ENCODE data around the gene ARFIP2. TPM values are rescaled to one million over a fixed set of nuclear protein-coding genes. Genes with fewer than 3 reads are reported as not detected.

ARFIP2 gene
- total and polyA plus RNA-seq, 8 donors, result 30.5 to 92.0 (median 38.6) TPM

DNA sequence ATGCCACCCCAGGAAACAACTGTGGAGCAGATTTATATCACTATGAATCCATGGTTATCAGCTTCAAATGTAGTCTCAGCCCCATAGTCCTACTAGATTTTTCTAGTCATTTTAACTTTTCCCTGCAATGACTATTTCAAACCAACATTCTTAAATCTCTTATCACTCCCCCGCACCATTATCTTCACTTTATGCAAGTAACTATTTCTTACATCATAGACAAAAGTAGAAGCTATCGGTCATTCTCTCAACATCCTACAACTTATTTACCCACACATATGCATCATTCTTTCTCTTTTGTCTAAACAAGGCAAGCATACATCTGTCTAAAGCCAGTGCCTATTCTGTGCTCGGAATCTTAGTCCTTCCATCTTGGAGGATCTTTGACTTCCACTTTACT is 4.5 kb upstream of the ARFIP2 start:
- H3K27me3 ChIP-seq, result no peaks in the 10 kb centered on the region
- intact Hi-C loops (cut with DNase I), result no loop called here
- 88 to 93% methylated on average over 3 of the region's 3 CpGs for WGBS, 2 donors
- H3K9me3 ChIP-seq, result no peaks in the 10 kb centered on the region
- H3K4me1 ChIP-seq, result peaks cover 7 to 14% (median 9%) of the 10 kb centered on the region in 3 donors
- H3K27ac ChIP-seq, result no peak overlapping the region
- H3K36me3 ChIP-seq, result peaks cover 0 to 8% (median 5%) of the 10 kb centered on the region in 3 donors
- H3K4me3 ChIP-seq, result no peak overlapping the region
- no peak for ATAC-seq
- no peak for DNase-seq
- no peak for FAIRE-seq
- TF ChIP-seq CTCF (IDR thresholded peaks at IDR 0.05), result no peak

- peaks cover 16 to 24% (median 16%) of the 10 kb centered on the region in 3 donors for H3K4me1 ChIP-seq
- no peaks in the 10 kb centered on the region for H3K9me3 ChIP-seq
- DNase-seq (no peak), ATAC-seq (no peak), FAIRE-seq (no peak)
- H3K27me3 ChIP-seq, result no peaks in the 10 kb centered on the region
- intact Hi-C loops (cut with DNase I), result no loop called here
- H3K27ac ChIP-seq, result no peak overlapping the region
- peaks cover 0 to 18% (median 4%) of the 10 kb centered on the region in 3 donors for H3K36me3 ChIP-seq
- no peak for TF ChIP-seq CTCF (IDR thresholded peaks at IDR 0.05)
- no peak overlapping the region for H3K4me3 ChIP-seq
- WGBS, 2 donors, result 85 to 87% methylated on average over 6 of the region's 6 CpGs
Measured at GRCh38 chr11:6483015-6483414, 1.9 kb upstream of the ARFIP2 start.

GRCh38 chr11:6482441-6482840 is 1.3 kb upstream of the ARFIP2 start:
- no peaks in the 10 kb centered on the region for H3K27me3 ChIP-seq
- FAIRE-seq (no peak), DNase-seq (no peak), ATAC-seq (no peak)
- H3K36me3 ChIP-seq, result peaks cover 0 to 22% (median 9%) of the 10 kb centered on the region in 3 donors
- intact Hi-C loops (cut with DNase I), result no loop called here
- H3K9me3 ChIP-seq, result no peaks in the 10 kb centered on the region
- H3K4me1 ChIP-seq, result peaks cover 16 to 24% (median 16%) of the 10 kb centered on the region in 3 donors
- 63 to 67% methylated on average over 4 of the region's 4 CpGs for WGBS, 2 donors
- peak overlapping the region in 2 of 4 donors; percentile 77 to 81 for H3K4me3 ChIP-seq
- H3K27ac ChIP-seq, result peak overlapping the region in 1 of 4 donors; percentile 94
- TF ChIP-seq CTCF (IDR thresholded peaks at IDR 0.05), result no peak

DNA sequence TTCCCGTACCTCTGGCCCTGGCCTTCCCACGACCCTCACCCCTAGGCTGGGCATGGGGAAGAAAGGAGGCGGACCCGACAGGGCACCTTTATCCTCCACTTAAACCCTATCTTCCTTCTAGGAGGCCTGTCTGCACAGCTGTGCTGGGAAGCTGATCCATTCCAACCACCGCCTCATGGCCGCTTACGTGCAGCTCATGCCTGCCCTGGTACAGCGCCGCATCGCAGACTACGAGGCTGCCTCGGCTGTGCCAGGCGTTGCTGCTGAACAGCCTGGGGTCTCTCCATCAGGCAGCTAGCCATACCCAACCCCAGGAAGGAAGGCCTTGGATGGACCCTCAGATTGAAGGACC is 769 bp upstream of the ARFIP2 start:
- intact Hi-C loops (cut with DNase I), result no loop called here

More for the DNA sequence above, 769 bp upstream of the ARFIP2 start:
- WGBS, 2 donors, result 1 to 6% methylated on average over 13 of the region's 13 CpGs
- DNase-seq, result peak in 1 of 6 donors; percentile 72
- Histone ChIP-seq H3K36me3 (peaks cover 0 to 22% (median 14%) of the 10 kb centered on the region in 3 donors), H3K27ac (peak overlapping the region; percentile 87 to 94 (median 91)), H3K4me1 (peaks cover 16 to 24% (median 16%) of the 10 kb centered on the region in 3 donors), H3K9me3 (no peaks in the 10 kb centered on the region), H3K27me3 (no peaks in the 10 kb centered on the region), H3K4me3 (peak overlapping the region; percentile 64 to 81 (median 77))
- no peak for TF ChIP-seq CTCF (IDR thresholded peaks at IDR 0.05)
- no peak for FAIRE-seq
- peak; percentile 5 to 29 (median 6) for ATAC-seq
